Umbilical cord (tissue), 2 donors: ENCODE measurements around the gene KLHL8. TPM values are rescaled to one million over a fixed set of nuclear protein-coding genes. Genes with fewer than 3 reads are reported as not detected.
"Not testable (repeated sequence)": the region's sequence is repeated elsewhere in the genome, so short reads cannot be mapped to it uniquely, and the experiment has no call there.

Source experiments
- DNase-seq: peaks from one replicate; pipeline ENCODE4 v3.0.0-alpha.2; 2015; ENCODE audit warnings: low spot score
- total RNA-seq: library from RNA; depleted of rRNA; stranded (reverse); fragments of >200 nt; gene quantifications from one replicate; pipeline ENCODE4 v1.2.3, GENCODE V29; 2014; ENCODE audit warnings: low replicate concordance; ENCODE audit not compliant: insufficient read depth

KLHL8 gene
- total RNA-seq, 1 donor from 2014 or later, result 29.9 TPM

DNA sequence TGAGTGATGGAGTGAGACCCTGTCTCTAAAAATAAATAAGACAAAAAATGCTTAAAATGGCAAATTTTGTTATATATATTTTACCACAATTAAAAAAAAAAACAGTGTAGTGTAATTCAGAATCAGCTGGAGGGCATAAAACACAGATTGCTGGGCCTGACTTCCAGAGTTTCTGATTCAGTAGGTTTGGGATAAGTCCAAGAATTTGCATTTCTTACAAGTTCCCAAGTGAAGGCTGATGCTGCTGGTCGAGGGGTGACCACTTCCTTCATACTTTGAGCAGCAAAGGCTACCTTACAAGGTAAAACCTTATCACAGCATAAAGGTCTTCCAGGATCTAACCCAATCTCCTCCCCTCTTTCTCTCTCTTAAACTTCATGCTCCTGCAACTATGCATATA lies 40.7 kb downstream of the KLHL8 start:
- no peak for DNase-seq

DNA sequence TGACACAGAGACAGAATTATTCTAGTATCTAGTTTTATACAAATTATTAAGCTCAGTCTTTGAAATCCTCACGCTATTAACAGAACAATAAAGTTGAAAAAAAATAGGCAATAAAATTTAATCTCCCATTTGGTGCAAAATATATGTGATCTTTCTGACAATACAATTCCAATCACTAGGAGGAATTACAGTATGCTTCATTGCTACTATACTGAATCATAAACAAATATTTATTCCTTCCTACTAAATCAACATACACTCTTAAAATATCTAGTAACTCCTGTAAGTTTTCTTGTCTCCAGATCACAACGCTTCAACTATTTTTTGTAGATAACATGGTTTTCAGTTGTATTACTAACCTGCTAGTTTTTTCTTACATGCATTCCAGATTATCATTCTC lies 45.7 kb downstream of the KLHL8 start:
- no peak for DNase-seq

DNA sequence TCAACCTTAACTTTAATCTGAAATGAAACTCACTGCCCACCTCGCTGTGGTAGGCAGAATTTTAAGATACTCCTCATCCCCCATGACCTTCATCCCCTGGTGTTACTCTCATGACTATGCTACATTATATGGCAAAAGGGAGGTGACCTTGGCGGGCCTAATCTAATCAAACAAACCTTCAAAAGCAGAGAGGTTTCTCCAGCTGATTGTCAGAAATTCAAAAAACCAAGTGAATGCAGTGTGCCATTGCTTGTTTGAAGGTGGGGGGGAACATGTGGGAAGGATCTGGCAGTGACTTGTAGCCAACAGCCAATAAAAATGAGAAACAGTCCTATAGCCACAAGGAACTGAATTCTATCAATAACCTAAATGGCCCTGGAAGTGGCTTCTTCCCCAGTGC lies 48.5 kb downstream of the KLHL8 start:
- no peak for DNase-seq

DNA sequence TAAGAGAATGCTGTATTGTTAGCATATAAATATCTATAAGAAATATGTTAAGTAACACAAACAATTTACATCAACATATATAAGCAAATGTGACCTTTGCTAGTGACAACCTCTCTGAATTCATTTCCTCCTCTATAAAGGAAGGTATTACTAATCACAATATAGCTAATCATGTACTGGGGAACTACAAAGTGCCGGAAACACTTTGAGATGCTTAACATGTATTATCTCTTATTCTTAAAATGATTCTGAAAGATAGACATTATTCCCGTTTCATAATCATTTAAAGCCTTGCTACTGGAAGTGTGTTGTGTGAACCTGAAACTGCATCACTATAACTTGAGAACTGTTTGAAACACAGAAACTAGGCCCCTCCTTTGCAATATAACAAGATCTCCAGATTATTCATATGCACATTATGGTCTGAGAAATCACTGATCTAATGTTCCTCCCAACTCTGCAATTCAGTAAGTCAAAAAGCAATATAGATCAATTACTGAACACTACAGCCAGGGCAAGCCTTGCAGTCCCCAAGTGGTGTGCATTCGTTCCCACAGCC lies 54.0 kb downstream of the KLHL8 start:
- DNase-seq, result no peak

DNA sequence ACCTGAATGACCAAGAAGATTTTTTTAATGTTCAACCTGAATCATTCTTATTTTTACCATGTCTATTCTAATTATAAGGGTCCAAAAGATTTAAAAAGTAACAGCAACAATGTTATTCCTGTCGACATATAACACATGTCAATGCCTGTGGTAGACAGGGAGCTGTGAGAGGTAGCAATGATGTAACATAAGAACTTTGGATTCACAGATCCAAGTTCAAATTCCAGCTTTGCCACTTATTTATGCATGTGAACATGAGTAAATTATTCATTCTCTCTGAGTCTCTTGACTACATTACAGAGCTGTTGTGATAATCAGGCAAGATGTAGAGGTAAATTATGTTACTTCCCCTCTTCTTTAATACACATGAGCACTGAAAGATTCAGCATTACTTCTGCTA lies 54.5 kb downstream of the KLHL8 start:
- no peak for DNase-seq

DNA sequence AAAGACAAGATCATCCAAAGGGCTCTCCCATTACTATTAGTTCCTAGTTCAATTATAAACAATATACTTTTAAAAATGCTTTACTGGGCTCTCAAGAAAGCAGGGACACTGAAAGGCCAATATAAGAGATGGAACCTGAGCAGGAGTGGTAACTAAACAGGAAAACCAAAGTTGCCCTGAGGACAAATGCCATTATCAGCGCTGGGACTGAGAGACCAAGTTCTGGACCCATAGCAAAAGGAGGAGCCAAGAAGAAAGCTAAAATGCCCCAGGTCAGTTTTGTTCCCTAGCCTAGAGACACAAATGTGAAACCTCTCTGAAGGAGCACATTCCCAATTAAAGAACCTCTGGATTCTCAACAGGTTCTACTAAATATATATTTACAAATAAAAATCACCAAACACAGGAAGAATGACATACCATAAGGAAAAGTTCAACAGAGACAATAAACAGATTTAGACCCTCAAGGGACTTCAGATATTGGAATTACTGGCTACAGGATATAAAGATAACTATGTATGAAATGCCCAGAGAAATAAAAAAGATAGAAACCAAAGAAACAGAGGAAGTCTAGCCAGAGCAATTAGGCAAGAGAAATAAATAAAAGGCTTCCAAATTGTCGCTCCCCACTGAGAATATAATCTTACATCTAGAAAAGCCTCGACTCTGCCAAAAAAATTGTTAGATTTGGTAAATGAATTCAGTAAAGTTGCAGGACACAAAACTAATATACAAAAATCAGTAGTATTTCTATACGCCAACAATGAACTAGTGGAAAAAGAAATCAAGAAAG lies 67.1 kb downstream of the KLHL8 start:
- DNase-seq, result no peak

DNA sequence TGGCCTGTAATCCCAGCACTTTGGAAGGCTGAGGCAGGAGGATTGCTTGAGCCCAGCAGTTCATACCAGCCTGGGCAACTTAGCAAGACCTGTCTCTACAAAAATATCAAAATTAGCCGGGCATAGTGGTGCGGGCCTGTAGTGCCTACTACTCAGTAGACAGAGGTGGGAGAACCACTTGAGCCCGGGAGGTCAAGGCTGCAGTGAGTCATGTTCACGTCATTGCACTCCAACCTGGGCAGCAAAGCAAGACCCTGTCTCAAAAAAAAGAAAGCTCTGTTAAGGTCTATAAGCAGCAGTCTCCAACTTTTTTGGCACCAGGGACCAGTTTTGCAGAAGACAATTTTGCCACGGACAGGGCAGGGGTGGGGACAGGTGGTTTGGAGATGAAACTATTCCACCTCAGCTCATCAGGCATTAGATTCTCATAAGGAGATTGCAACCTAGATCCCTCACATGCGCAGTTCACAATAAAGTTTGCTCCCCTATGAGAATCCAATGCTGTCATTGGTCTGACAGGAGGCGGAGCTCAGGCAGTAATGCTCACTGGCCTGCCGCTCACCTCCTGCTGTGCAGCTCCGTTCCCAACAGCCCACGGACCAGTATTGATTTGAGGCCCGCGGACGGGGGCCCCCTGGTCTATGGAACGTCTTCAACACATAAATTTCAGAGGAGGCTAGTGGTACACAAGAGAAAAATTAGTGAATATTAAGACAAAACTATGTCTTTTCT lies 67.9 kb downstream of the KLHL8 start:
- no peak for DNase-seq

DNA sequence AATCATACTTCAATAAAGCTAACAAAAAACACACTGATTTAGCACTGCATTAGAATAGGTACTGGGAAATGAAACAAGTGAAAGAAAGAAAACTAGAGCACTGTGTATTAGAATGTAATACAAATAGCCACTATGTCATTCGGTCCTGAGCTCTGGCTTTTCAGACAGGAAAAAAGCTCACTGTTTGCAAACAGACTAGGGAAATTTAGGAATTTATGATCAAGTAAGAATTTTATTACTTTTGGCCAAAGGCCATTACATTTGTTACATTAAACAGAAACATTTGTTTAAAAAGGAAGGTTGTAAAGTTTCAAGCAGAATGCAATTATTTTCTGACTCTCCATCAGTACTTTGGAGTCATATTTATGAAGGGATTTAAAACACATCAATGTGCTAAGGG lies 68.7 kb downstream of the KLHL8 start:
- peak; percentile 66 for DNase-seq

DNA sequence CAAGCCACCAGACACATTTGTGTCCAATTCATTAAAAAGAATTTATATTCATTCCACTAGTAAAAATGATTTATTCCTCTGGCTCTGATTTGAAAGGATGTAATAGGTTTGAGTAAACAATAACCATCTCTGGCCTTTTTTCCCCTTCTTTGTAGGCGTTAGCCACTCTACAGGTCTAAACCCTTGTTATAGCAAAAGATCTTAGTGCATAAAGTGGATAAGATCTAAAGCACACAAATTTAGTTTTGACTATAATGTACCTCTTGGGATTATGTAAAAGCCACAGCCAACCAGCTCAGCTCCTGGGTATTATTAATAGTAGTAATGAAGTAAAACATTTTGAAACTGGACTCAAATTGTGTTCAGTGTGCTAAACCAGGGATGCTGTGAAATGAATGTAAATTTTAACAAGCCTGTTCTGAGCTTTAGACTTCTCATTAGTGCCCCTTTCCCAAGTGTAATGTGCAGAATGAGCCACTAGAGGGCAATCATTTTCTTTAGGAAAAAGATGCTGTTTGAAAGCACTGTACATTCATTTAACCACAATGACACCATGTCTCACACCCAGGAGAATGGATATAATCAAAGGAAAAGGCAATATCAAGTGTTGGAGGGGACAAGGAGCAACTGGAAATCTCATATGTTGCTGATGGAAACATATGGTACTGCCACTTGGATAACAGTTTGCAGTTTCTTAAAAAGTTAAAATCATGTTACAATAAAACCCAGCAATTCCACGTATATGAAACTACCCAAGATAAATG lies 69.7 kb downstream of the KLHL8 start:
- peak; percentile 89 for DNase-seq

DNA sequence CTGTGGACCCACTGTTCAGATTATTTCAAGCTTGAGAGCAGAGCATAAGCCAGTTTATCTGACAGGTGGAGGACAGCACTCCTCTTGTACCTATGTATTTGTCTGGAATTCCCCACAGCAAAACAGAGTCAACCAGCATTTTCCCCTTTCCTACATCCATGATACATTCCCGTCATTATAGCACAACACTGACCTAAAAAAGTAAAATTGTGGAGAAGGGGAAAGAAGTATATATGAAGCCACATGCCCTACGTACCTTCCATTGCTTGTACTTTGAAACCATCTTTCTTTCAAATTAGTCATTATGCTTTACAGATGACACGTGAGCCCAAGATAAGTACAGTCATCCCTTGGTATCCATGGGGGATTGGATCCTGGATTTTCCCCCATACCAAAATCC lies 73.3 kb downstream of the KLHL8 start:
- no peak for DNase-seq

DNA sequence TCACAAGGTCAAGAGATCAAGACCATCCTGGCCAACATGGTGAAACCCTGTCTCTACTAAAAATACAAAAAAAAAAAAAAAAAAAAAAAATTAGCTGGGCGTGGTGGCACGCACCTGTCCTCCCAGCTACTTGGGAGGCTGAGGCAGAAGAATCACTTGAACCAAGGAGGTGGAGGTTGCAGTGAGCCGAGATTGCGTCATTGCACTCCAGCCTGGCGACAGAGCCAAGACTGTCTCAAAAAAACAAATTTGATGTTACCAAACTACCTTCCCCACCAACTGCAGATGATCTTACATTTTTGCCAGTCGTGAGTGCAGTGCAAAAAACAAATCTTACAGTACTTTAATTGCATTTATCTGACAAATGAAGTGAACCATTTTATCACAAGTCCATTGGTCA lies 74.5 kb downstream of the KLHL8 start:
- DNase-seq, result not testable (repeated sequence)

DNA sequence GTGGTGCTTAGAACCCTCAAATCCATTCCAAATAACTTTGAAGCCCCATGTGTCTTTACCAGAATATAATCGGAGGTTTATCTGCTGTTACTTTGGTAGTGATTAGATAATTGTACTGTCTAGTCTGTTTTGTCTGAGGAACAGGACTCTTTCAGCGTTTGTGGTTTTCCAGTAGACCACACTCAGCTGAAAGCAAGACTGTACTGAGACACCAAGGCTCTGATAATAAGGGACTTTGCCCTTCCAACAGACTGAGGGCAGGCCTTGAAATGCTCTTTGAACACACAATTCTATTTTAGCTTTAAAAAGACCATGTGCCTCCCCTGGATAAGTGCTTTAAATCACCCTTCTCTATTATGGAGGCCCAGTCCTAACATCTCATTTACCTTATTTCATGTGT lies 76.1 kb downstream of the KLHL8 start:
- DNase-seq, result no peak

DNA sequence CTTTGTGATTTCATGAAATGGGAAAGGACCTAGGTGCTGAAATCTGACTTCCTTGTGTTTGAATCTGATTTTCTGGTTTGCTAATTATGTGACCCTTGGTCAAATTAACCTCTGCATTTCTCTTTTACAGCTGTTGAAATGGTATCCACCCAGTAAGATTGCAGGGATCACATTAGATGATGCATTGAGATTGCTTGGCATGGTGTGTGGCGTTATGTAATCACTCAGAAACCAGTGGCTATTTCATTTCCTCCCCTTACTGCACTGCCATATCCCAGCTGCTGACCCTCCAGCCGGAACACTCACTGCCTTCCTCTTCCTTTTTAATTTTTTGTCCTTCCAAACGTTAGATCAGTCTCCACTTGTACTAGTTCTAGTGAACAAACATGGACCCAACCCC lies 79.0 kb downstream of the KLHL8 start:
- DNase-seq, result no peak

DNA sequence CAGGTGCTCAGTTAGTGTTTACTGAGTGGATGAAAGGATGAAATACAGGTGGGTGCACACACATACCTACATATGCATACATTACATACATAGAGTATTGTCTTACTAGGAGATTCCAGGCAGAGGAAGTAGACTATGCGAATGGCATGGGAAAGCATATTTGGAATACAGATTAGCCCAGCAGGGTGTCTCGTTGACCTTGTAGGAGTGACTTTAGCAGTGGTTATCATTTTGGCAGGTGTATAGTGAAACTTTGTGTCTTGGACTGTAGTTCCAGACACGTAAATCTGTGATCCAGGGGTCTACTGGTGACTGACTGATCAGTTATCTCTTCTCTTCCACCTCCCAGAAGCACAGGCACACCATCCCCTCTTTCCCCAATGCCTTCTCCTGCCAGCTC lies 86.3 kb downstream of the KLHL8 start:
- no peak for DNase-seq

DNA sequence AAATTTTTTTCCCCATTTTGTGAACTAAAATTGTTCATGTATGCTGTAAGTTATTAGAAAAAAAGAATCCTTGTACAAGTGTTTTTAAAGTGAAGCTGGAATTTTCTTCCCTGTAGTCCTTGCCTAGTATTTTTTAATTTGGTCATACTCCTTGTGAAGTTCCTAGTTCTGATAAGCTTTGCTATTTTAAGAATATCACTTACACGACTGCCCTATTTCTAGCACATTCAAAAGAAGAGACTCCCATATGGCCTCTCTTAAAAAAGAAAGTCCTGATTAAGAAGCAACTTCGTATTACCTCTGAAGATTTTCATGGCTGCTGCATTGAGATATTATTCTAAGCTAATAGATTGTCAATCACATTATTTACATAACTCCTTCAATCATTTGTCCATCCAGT lies 87.2 kb downstream of the KLHL8 start:
- DNase-seq, result no peak

DNA sequence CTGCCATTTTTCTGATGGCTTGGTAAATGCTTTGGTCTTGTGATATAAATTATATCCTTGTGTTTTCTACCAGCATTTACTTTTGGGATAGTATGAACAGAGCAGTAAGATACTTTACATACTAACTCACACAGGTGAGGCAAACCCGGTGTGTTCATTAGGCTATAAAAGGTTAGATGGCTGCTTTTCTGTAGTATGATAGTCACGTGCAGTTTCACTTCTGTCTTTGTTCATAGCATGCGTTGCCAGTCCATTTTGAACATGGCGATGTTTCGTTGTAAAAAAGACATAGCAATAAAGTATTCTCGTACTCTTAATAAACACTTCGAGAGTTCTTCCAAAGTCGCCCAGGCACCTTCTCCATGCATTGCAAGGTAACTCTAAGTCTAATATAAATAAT lies 88.4 kb downstream of the KLHL8 start:
- no peak for DNase-seq

DNA sequence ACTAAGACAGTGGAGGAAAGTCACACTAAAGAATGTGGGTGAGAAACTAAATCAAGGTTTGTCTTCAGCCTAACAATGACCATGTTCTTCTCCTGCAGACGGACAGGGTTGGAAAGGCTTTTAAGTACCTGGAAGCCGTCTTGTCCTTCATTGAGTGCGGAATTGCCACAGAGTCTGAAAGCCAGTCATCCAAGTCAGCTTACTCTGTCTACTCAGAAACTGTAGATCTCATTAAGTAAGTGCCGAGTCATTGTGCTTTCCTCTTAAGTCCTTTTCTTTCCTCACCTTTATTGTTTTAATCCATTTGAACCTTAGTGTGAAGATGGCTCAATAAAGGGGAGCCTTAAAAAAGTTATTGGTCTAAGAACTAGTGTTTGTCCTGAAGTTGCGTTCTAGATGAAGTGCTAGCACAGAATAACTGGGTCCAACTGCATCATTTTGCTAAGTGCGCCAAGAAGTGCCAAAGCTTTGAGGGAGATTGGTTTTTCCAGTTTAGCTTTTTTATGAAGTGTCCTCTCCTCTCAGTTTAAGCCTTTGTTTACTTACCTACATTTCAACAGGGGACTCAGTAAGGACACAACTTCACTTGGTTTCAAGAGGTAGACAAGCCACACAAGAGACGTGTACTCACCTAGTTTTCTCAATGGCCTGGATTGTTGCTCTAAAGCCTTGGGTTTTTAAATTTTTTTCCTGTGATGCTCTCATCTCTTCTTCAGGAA lies 89.3 kb downstream of the KLHL8 start:
- no peak for DNase-seq

DNA sequence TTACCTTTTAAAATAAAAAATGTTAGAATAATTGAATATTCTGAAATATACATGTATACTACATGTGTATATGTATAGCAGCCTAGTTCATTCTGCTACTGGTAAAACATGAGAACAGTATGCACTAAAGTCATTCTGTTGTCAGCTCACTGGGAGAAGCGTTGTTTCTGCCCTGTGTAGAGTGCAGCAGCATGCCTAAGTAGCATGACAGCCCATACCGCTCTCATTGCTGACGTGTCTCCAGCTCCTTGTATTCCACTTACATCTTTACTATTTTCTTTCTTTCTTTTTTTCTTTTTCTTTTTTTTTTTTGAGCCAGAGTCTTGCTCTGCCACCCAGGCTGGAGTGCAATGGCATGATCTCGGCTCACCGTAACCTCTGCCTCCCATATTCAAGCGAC lies 90.7 kb downstream of the KLHL8 start:
- no peak for DNase-seq

DNA sequence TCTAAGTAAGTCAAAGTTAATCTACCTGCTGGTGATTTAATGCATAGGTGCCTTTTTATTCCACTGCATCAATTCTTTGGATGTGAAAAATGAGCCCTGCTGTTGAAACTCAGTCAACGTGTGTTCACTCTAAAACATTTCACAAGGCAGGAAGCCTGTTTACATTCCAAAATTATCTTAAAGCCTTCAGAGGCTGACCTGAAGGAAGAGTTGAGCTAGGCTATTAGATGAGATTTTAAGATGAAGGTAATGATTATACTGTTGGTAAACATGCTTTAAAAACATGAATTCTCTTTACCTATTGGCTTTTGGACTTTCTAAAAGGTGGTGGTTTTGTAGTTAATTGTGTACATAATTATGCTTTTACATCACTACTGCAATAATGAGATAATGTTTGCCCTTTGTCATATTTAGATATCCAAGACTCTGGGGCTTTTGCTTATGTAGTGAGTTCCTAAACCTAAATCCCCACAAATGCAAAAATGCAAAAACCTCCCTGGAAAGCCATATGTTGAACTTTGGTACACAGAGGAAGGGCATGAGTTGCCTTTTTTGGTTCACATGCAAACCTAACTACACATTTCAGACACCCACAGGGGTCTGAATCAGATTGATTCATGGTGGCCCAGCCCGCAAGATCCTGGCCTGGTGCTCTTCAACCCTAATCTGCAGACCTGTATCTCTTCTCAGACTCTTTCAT lies 92.3 kb downstream of the KLHL8 start:
- DNase-seq, result no peak

DNA sequence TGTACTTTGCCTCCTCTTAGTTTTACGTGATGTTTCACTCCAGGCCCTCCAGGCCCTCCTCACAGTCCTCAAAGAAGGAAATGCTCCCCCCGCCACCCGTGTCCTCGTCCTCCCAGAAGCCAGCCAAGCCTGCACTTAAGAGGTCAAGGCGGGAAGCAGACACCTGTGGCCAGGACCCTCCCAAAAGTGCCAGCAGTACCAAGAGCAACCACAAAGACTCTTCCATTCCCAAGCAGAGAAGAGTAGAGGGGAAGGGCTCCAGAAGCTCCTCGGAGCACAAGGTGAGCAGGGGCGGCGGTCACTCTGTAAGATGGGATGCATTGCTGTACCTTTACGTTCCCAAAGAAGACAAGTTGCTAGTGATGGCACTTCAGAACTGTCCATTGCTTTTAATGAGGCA lies 94.4 kb downstream of the KLHL8 start:
- no peak for DNase-seq

DNA sequence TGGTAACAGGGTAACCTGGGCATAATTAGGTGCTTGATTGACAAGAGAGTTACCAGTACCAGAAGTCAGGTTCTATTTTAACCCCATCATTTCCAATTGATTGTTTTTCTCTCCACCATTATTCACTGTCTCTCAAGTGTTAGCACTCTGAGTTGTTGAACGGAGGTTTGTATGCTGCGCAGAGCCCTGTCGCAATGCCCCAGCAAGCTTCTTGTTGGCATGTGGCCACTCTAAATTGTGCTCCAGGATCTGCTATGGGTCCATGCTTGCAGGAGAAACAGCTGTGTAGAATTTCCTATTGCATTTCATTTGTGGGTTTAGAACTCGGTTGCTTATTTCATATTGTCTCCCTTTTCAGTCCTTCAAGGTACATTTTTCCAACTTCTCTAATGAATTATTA lies 98.2 kb downstream of the KLHL8 start:
- DNase-seq, result no peak
